HG03095 (cell line): ENCODE data around the gene CARHSP1.
"Not testable (repeated sequence)": the region's sequence is repeated elsewhere in the genome, so short reads cannot be mapped to it uniquely, and the experiment has no call there.

ENCODE experiments used
- ATAC-seq: cut with Tn5 transposase; IDR thresholded peaks from one replicate; pipeline ENCODE4 v1.9.1; 2021; ENCODE audit warnings: moderate library complexity; ENCODE audit not compliant: unreplicated experiment

CARHSP1 gene

DNA sequence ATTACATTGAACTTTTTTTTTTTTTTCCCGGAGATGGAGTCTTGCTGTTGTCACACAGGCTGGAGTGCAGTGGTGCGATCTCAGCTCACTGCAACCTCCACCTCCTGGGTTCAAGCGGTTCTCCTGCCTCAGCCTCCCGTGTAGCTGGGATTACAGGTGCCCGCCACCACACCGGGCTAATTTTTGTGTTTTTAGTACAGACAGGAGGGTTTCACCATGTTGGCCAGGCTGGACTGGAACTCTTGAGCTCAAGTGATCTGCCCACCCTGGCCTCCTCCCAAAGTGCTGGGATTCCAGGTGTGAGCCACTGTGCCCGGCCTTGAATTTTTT lies 5.0 kb upstream of the CARHSP1 start:
- ATAC-seq = not testable (repeated sequence)

DNA sequence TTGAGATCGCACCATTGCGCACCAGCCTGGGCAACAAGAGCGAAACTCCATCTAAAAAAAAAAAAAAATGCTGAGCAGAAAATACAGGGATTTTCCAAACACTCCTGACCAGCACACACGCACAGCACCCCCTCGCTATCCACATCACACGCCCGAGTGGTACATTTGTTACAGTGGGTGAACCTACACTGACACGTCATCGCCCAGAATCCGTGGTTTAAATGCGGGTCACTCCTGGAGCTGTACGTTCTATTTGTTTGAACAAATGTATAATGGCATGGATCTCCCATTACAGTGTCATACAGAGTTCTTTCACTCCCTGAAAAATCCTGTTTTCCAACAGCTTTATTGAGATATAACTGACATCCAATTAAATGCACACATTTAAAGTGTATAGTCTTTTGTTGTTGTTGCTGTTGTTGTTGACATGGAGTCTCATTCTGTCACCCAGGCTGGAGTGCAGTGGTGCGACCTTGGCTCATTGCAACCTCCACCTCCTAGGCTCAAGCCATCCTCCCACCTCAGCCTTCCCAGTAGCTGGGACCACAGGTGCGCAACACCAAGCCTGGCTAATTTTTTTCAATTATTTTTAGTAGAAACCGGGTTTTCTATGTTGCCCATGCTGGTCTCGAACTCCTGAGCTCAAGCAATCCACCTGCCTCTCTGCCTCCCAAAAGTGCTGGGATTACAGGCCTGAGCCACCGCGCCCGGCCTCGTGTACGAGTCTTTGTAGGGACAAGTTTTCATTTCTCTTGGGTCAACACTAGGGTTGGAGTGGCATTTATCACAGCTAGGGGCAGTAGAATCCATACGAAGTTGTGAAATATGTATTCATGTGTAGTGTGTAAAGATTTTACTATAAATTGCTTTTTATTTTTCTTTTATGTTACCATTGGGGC lies 4.4 kb upstream of the CARHSP1 start:
- ATAC-seq = no peak

DNA sequence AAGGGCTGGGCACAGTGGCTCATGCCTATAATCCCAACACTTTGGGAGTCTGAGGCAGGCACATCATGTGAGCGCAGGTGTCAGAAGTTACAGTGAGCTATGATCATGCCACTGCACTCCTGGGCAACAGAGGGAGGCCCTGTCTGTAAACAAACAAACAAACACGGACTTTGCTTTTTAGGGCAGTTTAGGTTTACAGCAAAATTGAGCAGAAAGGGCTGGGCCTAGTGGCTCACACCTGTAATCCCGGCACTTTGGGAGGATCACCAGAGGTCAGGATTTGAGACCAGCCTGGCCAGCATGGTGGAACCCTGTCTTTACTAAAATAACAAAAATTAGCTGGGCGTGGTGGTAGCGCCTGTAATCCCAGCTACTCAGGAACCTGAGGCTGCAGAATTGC lies 3.3 kb upstream of the CARHSP1 start:
- ATAC-seq = no peak

- not testable (repeated sequence) for ATAC-seq
These were observed 1.1 kb upstream of the CARHSP1 start for GRCh38 chr16:8869988-8870241.

GRCh38 chr16:8869212-8869987 lies 594 bp upstream of the CARHSP1 start:
- no peak for ATAC-seq

GRCh38 chr16:8867932-8868415 lies 832 bp downstream of the CARHSP1 start:
- ATAC-seq = no peak

GRCh38 chr16:8867216-8867931 lies 1.4 kb downstream of the CARHSP1 start:
- ATAC-seq = no peak

DNA sequence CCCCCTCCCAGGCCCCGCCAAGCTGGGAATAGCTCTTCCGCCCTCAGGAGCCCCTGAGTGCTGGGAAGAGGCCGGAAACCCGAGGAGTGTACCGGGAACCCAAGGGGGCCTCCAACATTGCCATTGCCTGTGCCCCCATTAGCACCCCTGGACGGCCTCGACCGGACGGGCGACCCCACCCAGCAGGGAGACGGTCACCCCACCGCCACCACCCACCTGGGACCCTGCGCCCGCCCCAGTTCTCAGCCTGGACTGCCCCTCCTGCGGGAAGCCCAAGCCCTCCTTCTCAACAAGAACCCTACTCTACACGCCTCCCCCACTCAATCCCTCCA lies 2.0 kb downstream of the CARHSP1 start:
- no peak for ATAC-seq

DNA sequence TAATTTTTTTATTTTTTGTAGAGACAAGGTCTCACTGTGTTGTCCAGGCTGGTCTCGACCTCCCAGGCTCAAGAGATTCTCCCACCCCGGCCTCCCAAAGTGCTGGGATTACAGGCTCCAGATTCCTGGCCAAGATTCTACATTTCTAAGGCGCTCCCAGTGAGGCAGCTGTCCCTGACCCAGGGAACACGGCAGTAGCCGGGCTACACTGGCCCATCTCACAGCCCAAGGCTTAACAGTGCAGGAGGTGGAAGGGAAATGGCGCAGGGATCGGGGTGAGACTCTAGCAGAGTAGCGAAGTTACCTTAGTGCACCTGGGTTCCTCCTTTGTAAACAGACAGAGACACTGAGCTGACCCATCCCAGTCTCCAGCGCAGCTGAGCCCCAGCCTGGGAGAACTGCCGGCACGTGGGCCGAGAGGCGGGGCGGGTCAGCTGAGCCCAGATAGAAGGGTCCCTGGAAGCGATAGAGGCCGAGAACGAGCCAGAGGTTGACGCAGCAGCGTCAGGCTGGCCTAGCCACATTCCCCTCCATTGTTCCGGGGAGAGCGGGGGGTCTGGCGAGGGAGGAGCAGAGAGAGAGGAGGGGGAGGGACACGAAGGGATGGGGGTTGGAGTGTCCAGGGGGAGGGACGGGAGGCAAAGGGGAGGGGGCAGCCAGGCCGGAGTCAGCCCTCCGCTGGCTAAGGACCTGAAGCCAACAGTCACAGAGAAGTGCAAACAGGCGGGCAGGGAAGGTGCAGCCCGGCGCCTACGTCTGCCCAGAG lies 2.5 kb downstream of the CARHSP1 start:
- ATAC-seq = no peak

DNA sequence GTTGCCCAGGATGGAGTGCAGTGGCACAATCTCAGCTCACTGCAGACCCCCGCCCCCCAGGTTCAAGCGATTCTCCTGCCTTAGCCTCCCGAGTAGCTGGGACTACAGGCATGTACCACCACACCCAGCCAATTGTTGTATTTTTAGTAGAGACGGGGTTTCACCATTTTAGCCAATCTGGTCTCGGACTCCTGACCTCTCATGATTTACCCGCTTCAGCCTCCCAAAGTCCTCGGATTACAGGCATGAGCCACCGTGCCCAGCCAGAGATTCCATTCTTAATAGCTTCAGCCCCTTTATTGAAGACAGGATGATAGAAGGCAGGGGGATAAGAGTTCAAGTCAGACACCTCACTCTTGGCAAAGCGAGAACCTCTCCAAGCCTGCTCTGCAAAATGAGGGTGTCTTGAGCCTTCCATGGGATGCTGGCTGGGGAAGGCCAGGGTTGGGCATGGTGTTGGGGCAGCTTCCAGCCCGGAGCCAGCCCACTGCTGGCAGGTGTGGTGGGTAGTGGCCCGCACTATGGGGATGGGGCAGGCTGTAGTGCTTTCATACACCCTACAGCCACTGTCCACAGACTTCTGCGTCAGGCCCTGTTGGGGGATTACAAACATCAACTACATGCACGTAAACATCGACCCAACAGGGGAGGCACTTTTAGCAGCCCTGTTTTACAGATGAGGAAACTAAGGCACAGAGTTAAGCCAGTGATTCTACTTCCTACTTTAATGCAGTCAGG lies 3.5 kb downstream of the CARHSP1 start:
- no peak for ATAC-seq

GRCh38 chr16:8864480-8865110 lies 4.2 kb downstream of the CARHSP1 start:
- ATAC-seq = no peak

- ATAC-seq = no peak
These were observed 5.0 kb downstream of the CARHSP1 start for GRCh38 chr16:8863594-8864424.

DNA sequence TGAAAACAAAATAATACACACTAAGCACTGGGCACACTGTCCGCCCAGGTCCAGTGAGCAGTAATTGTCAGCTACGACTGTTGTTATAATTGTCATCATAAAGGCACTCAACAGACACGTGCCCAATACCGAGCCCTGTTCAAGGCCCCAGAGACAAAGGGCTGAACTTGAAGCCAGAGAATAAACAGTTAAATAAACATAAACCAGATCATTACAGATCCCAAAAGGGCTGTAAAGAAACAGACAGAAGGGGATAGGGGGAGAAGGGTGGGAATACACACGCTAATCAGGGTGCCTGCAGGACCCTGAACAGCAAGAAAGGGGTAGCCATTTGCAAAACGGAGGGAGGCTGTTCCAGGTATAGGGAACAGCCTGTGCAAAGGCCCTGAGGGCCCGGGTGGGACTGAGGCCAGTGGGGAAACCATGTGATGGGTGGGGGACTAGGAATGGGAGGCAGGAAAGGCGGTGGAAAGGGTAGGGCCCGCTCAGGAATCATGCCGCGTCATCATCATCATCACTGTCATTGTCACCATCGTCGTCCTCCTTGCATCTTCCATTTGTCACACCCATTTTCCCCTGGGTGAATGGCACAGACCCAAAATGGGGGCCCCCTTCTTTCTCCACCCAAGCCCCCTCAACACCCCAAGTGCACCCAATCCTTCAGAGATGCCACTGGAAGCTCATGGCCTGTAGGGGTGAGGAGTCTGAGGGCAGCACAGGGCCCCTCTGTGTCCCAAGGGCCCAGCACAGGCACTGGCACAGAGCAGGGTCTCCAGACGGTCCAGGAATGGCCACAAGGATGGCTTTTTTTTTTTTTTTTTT lies 6.3 kb downstream of the CARHSP1 start:
- ATAC-seq = no peak

GRCh38 chr16:8861563-8862308 lies 7.1 kb downstream of the CARHSP1 start:
- no peak for ATAC-seq

DNA sequence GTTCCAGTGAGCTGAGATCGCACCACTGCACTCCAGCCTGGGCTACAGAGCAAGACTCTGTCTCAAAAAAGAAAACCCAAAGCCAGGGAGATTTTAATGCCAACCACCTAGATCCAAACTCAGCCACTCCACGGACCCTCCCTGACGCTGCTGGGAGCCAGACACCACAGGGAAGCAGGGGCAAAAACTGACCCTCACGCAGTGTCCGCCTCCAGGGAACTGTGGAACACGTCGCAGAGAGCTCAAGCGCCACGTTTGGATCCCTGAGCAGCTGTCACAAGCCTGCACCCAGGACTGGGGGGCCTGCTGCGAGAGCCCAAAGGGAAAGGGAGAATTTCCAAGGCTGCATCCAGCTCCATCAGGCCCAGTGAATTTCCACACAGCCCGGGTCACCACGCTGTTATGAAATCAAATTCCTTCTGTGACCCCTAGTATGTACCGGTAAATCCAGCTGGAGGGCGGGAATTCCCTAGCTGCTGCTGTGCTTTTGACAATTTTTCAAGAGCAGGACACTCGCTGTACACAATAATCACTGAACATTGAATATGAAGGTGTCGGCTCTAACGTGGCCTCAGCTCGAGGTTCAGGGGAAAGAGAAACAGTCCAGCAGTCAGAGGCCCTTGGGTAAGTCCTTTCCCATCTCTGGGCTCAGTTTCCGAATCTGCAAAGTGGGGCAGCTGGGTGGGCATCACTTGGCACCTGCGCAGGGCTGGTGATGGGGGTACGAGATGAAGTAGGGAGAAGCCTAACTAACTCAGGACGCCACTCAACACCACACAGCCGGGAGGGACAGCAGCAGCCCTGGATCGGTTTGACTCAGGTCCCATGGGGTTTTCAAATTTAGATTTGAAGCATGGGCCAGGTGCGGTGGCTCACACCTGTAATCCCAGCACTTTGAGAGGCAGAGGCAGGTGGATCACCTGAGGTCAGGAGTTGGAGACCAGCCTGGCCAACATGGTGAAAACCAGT lies 8.6 kb downstream of the CARHSP1 start:
- ATAC-seq = no peak
